Measurements from ENCODE around the gene PKNOX2. TPM values are rescaled to one million over a fixed set of nuclear protein-coding genes. Genes with fewer than 3 reads are reported as not detected.

PKNOX2 gene
- total RNA-seq, 2 donors from 2014 or later, result 5.5 to 6.9 TPM

GRCh38 chr11:125227151-125227550 lies 62.6 kb downstream of the PKNOX2 start:
- DNase-seq (ENCODE audit: low spot score), result no peak
- H3K27ac ChIP-seq, result no peak overlapping the region
- H3K4me3 ChIP-seq, result no peak overlapping the region
- peaks cover 0 to 14% of the 10 kb centered on the region in 2 donors for H3K4me1 ChIP-seq
- no peak for TF ChIP-seq CTCF (IDR thresholded peaks at IDR 0.05)
- H3K36me3 ChIP-seq, result no peaks in the 10 kb centered on the region
- H3K27me3 ChIP-seq, result no peaks in the 10 kb centered on the region
- no peaks in the 10 kb centered on the region for H3K9me3 ChIP-seq

- Histone ChIP-seq H3K27ac (no peak overlapping the region), H3K27me3 (no peaks in the 10 kb centered on the region), H3K9me3 (no peaks in the 10 kb centered on the region), H3K36me3 (no peaks in the 10 kb centered on the region), H3K4me3 (no peak overlapping the region), H3K4me1 (peaks cover 0 to 10% of the 10 kb centered on the region in 2 donors)
- no peak for DNase-seq (ENCODE audit: low spot score)
- no peak for TF ChIP-seq CTCF (IDR thresholded peaks at IDR 0.05)
These were observed 63.9 kb downstream of the PKNOX2 start for GRCh38 chr11:125228445-125228844.

- Histone ChIP-seq H3K4me1 (peaks cover 0 to 7% of the 10 kb centered on the region in 2 donors), H3K27me3 (no peaks in the 10 kb centered on the region), H3K27ac (no peak overlapping the region), H3K9me3 (no peaks in the 10 kb centered on the region), H3K36me3 (no peaks in the 10 kb centered on the region), H3K4me3 (no peak overlapping the region)
- no peak for DNase-seq (ENCODE audit: low spot score)
- TF ChIP-seq CTCF (IDR thresholded peaks at IDR 0.05), result no peak
These were observed 64.4 kb downstream of the PKNOX2 start for GRCh38 chr11:125228993-125229392.

- Histone ChIP-seq H3K4me1 (no peaks in the 10 kb centered on the region), H3K9me3 (no peaks in the 10 kb centered on the region), H3K36me3 (no peaks in the 10 kb centered on the region), H3K27ac (no peak overlapping the region), H3K4me3 (no peak overlapping the region), H3K27me3 (no peaks in the 10 kb centered on the region)
- no peak for TF ChIP-seq CTCF (IDR thresholded peaks at IDR 0.05)
- DNase-seq (ENCODE audit: low spot score), result no peak
These were observed 65.4 kb downstream of the PKNOX2 start for GRCh38 chr11:125229916-125230315.

GRCh38 chr11:125233116-125233515 lies 68.6 kb downstream of the PKNOX2 start:
- H3K27me3 ChIP-seq, result no peaks in the 10 kb centered on the region
- no peaks in the 10 kb centered on the region for H3K4me1 ChIP-seq
- no peak for TF ChIP-seq CTCF (IDR thresholded peaks at IDR 0.05)
- no peaks in the 10 kb centered on the region for H3K36me3 ChIP-seq
- H3K4me3 ChIP-seq, result no peak overlapping the region
- H3K9me3 ChIP-seq, result peaks cover 0 to 6% of the 10 kb centered on the region in 2 donors
- DNase-seq (ENCODE audit: low spot score), result no peak
- no peak overlapping the region for H3K27ac ChIP-seq

GRCh38 chr11:125233736-125234275 lies 69.3 kb downstream of the PKNOX2 start:
- no peak for DNase-seq (ENCODE audit: low spot score)
- no peaks in the 10 kb centered on the region for H3K4me1 ChIP-seq
- no peak for TF ChIP-seq CTCF (IDR thresholded peaks at IDR 0.05)
- no peak overlapping the region for H3K4me3 ChIP-seq
- H3K9me3 ChIP-seq, result peaks cover 0 to 6% of the 10 kb centered on the region in 2 donors
- no peaks in the 10 kb centered on the region for H3K36me3 ChIP-seq
- H3K27ac ChIP-seq, result no peak overlapping the region
- no peaks in the 10 kb centered on the region for H3K27me3 ChIP-seq

All from right atrium auricular region (tissue), 2 donors.